Hepatocyte (in vitro differentiated cells): ENCODE measurements around the gene ENPP7. TPM values are rescaled to one million over a fixed set of nuclear protein-coding genes. Genes with fewer than 3 reads are reported as not detected.
"Not testable (repeated sequence)": the region's sequence is repeated elsewhere in the genome, so short reads cannot be mapped to it uniquely, and the experiment has no call there.

ENCODE experiments used
- DNase-seq: peaks from one replicate; pipeline ENCODE4 v3.0.0-alpha.2; 2016; ENCODE audit warnings: low spot score
- H2AFZ ChIP-seq: fragments of 200-600 bp; sonication (generic); 2 replicates; pipeline ENCODE4 v1.6.0; 2016; ENCODE audit warnings: antibody characterized with exemption, mild to moderate bottlenecking
- H3K27ac ChIP-seq: fragments of 200-600 bp; sonication (generic); 2 replicates; pipeline ENCODE4 v1.5.1; 2016; ENCODE audit warnings: mild to moderate bottlenecking
- H3K27me3 ChIP-seq: fragments of 200-600 bp; sonication (generic); 2 replicates; pipeline ENCODE4 v1.6.1; 2016
- H3K36me3 ChIP-seq: fragments of 200-600 bp; sonication (generic); replicated peaks from 2 replicates; pipeline ENCODE4 v1.5.1; 2016; ENCODE audit warnings: low read depth; ENCODE audit not compliant: insufficient read depth
- H3K4me1 ChIP-seq: fragments of 200-600 bp; sonication (generic); 2 replicates; pipeline ENCODE4 v1.5.1; 2016; ENCODE audit warnings: mild to moderate bottlenecking, moderate library complexity; ENCODE audit not compliant: insufficient read depth
- H3K4me2 ChIP-seq: fragments of 200-600 bp; sonication (generic); 2 replicates; pipeline ENCODE4 v1.6.0; 2016
- H3K4me3 ChIP-seq: fragments of 200-600 bp; sonication (generic); 2 replicates; pipeline ENCODE4 v1.5.1; 2016; ENCODE audit warnings: mild to moderate bottlenecking
- H3K79me2 ChIP-seq: fragments of 200-600 bp; sonication (generic); 2 replicates; pipeline ENCODE4 v1.6.0; 2017; ENCODE audit warnings: mild to moderate bottlenecking
- H3K9me2 ChIP-seq: fragments of 200-600 bp; sonication (generic); replicated peaks from 2 replicates; pipeline ENCODE4 v1.6.0; 2017; ENCODE audit warnings: mild to moderate bottlenecking; ENCODE audit not compliant: insufficient read depth
- H3K9me3 ChIP-seq: fragments of 200-600 bp; sonication (generic); 2 replicates; pipeline ENCODE4 v1.5.1; 2016; ENCODE audit warnings: low read depth, mild to moderate bottlenecking
- H4K20me1 ChIP-seq: fragments of 200-600 bp; sonication (generic); 2 replicates; pipeline ENCODE4 v1.6.0; 2016; ENCODE audit warnings: mild to moderate bottlenecking; ENCODE audit not compliant: insufficient read depth, poor library complexity, severe bottlenecking
- EZH2 ChIP-seq: fragments of 200-600 bp; sonication (generic); IDR thresholded peaks from 2 replicates; pipeline ENCODE4 v1.6.1; 2016; ENCODE audit warnings: antibody characterized with exemption, mild to moderate bottlenecking, borderline replicate concordance
- EZH2phosphoT487 ChIP-seq: fragments of 200-600 bp; sonication (generic); IDR thresholded peaks from one replicate; pipeline ENCODE4 v1.6.1; 2018; ENCODE audit warnings: antibody characterized with exemption, mild to moderate bottlenecking, low read depth, moderate library complexity; ENCODE audit not compliant: unreplicated experiment, severe bottlenecking
- WGBS: methylation state at CpG from one replicate; pipeline ENCODE4 v1.1.6; 2016; ENCODE audit warnings: low lambda C conversion rate; ENCODE audit errors: missing lambda C conversion rate; 5-methylcytosine and 5-hydroxymethylcytosine counted together
- polyA plus RNA-seq: library from polyadenylated mRNA; unstranded; fragments of >200 nt; fragmentation: Nextera tagmentation; extraction: Ambion mirVana; gene quantifications from 2 replicates; pipeline ENCODE4 v1.2.1, GENCODE V29; 2016
- total RNA-seq: library from RNA; depleted of rRNA; stranded (reverse); fragments of >200 nt; gene quantifications from 2 replicates; pipeline ENCODE4 v1.2.3, GENCODE V29; 2014
- TF ChIP-seq, protein P1 (sequence below): fragments of 200-600 bp; sonication (generic); IDR thresholded peaks from 2 replicates; pipeline ENCODE4 v1.5.1; 2016; ENCODE audit warnings: antibody characterized with exemption, mild to moderate bottlenecking; ENCODE audit not compliant: poor library complexity

ENPP7 gene
- total and polyA plus RNA-seq, 2 experiments from 2014 or later, result 22.2 to 30.2 TPM

DNA sequence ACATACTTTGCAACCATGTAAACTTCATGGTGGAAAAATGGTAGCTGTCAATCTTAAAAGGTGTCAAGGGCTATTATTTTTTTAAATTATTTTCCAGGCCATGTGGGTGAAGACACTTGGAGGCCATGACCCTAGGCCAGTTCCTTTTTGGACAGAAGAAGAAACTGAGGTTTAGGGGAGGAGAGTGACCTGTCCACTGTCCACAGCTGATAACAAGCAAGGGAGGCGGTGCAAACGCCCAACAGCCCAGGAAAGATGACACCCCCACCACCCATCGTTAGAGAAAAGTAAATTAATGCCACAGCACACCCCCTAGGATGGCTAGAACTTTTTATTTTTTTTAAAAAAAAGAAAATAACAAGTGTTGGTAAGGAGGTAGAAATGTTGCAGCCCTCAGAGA is 19.2 kb downstream of the ENPP7 start:
- no peak overlapping the region for H3K4me2 ChIP-seq
- 58% methylated on average over 3 of the region's 3 CpGs for WGBS
- H3K4me3 ChIP-seq, result no peak overlapping the region
- no peak overlapping the region for H2AFZ ChIP-seq
- H3K27me3 ChIP-seq, result peaks cover 43% of the 10 kb centered on the region
- no peaks in the 10 kb centered on the region for H3K9me2 ChIP-seq
- DNase-seq, result no peak
- no peak for TF ChIP-seq EZH2
- TF ChIP-seq, protein P1, sequence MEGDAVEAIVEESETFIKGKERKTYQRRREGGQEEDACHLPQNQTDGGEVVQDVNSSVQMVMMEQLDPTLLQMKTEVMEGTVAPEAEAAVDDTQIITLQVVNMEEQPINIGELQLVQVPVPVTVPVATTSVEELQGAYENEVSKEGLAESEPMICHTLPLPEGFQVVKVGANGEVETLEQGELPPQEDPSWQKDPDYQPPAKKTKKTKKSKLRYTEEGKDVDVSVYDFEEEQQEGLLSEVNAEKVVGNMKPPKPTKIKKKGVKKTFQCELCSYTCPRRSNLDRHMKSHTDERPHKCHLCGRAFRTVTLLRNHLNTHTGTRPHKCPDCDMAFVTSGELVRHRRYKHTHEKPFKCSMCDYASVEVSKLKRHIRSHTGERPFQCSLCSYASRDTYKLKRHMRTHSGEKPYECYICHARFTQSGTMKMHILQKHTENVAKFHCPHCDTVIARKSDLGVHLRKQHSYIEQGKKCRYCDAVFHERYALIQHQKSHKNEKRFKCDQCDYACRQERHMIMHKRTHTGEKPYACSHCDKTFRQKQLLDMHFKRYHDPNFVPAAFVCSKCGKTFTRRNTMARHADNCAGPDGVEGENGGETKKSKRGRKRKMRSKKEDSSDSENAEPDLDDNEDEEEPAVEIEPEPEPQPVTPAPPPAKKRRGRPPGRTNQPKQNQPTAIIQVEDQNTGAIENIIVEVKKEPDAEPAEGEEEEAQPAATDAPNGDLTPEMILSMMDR, result no peak
- TF ChIP-seq EZH2phosphoT487, result no peak
- no peak overlapping the region for H3K27ac ChIP-seq
- H3K79me2 ChIP-seq, result no peaks in the 10 kb centered on the region
- peaks cover 14% of the 10 kb centered on the region for H3K4me1 ChIP-seq
- no peaks in the 10 kb centered on the region for H4K20me1 ChIP-seq
- H3K9me3 ChIP-seq, result no peaks in the 10 kb centered on the region
- H3K36me3 ChIP-seq, result no peaks in the 10 kb centered on the region

DNA sequence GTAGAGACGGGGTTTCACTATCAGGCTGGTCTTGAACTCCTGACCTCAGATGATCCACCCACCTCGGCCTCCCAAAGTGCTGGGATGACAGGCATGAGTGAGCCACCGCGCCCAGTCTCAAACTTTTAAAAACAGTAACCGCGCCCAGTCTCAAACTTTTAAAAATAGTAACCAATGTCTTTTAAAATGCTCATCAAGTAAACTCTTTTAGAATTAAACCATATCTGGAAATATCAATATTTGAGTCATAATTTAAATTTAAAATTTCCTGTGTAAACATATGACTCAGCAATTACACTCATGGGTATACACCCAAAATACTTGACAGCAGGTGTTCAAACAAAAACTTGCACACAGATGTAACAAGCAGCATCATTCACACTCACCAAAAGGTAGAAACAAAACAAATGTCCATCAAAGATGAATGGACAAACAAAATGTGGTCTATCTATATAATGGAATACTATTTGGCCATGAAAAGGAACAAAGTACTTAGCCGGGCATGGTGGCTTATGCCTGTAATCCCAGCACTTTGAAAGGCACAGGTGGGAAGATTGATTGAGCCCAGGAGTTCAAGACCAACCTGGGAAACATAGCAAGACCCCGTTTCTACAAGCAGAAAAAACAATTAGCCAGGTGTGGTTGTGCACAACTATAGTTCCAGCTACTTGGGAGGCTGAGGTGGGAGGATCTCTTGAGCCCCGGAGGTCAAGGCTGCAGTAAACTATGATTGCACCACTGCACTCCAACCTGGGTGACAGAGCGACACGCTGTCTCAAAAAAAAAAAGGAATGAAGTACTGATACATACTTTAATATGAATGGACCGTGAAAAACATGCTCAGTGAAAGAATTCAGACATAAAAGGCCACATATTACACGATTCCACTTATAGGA is 20.2 kb downstream of the ENPP7 start:
- no peaks in the 10 kb centered on the region for H3K9me3 ChIP-seq
- H3K9me2 ChIP-seq, result no peaks in the 10 kb centered on the region
- peaks cover 14% of the 10 kb centered on the region for H3K4me1 ChIP-seq
- no peak overlapping the region for H3K4me3 ChIP-seq
- H3K79me2 ChIP-seq, result no peaks in the 10 kb centered on the region
- H3K36me3 ChIP-seq, result no peaks in the 10 kb centered on the region
- no peak overlapping the region for H3K27ac ChIP-seq
- no peak overlapping the region for H3K4me2 ChIP-seq
- WGBS, result 87% methylated on average over 13 of the region's 13 CpGs
- no peak for DNase-seq
- TF ChIP-seq, protein P1, result no peak
- TF ChIP-seq EZH2, result no peak
- no peak for TF ChIP-seq EZH2phosphoT487
- H4K20me1 ChIP-seq, result no peaks in the 10 kb centered on the region
- H2AFZ ChIP-seq, result no peak overlapping the region
- peaks cover 43% of the 10 kb centered on the region for H3K27me3 ChIP-seq

DNA sequence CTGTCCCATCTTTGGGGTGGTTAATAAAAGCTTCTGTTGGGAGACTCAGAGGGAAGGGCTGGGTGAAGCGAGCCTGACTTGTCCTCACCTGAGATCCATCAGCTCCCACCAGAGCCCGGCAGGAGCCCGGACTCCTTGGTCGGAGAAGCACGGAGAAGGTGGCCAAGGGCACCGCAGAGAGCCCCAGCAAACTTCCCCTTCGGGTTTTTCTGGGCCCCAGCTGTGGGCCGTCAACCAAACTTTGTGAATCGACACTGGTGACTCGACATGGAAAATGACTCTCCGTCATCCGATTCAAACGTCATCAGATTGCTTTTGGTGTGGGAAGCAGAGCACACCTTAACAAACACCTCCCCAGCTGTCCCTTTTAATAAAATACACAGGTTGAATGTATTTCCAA is 21.4 kb downstream of the ENPP7 start:
- Histone ChIP-seq H2AFZ (no peak overlapping the region), H3K36me3 (no peaks in the 10 kb centered on the region), H3K4me2 (no peak overlapping the region), H3K27me3 (peaks cover 33% of the 10 kb centered on the region), H4K20me1 (no peaks in the 10 kb centered on the region), H3K4me1 (peaks cover 8% of the 10 kb centered on the region), H3K4me3 (no peak overlapping the region), H3K27ac (no peak overlapping the region), H3K9me3 (no peaks in the 10 kb centered on the region), H3K79me2 (no peaks in the 10 kb centered on the region), H3K9me2 (no peaks in the 10 kb centered on the region)
- no peak for DNase-seq
- TF ChIP-seq EZH2phosphoT487 (no peak), EZH2 (no peak)
- 82% methylated on average over 13 of the region's 13 CpGs for WGBS

DNA sequence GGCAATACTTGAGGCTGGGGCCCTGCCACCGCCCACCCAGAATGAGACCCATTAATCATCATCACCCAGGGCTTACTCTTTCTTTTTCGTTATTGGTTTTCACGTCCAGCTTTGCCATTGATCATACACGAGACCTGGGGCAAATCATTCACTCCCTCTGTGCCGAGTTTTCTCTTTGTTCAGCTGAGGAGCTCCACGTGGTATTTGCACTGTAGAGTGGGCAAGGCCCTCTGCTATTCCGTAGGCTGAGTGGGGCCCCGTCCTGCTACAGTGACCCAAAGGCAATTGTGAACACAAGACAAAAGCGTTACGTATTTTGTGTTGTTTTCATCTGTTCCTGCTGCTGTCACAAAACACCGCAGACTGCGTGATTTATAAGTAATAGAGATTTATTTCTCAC is 23.6 kb downstream of the ENPP7 start:
- H4K20me1 ChIP-seq, result no peaks in the 10 kb centered on the region
- H3K79me2 ChIP-seq, result no peaks in the 10 kb centered on the region
- H2AFZ ChIP-seq, result no peak overlapping the region
- TF ChIP-seq EZH2phosphoT487 (no peak), EZH2 (no peak)
- TF ChIP-seq, protein P1, result no peak
- no peak for DNase-seq
- 79% methylated on average over 12 of the region's 12 CpGs for WGBS
- H3K4me2 ChIP-seq, result no peak overlapping the region
- peaks cover 16% of the 10 kb centered on the region for H3K27me3 ChIP-seq
- no peaks in the 10 kb centered on the region for H3K4me1 ChIP-seq
- no peaks in the 10 kb centered on the region for H3K36me3 ChIP-seq
- H3K27ac ChIP-seq, result no peak overlapping the region
- H3K9me2 ChIP-seq, result no peaks in the 10 kb centered on the region
- no peaks in the 10 kb centered on the region for H3K9me3 ChIP-seq
- no peak overlapping the region for H3K4me3 ChIP-seq

DNA sequence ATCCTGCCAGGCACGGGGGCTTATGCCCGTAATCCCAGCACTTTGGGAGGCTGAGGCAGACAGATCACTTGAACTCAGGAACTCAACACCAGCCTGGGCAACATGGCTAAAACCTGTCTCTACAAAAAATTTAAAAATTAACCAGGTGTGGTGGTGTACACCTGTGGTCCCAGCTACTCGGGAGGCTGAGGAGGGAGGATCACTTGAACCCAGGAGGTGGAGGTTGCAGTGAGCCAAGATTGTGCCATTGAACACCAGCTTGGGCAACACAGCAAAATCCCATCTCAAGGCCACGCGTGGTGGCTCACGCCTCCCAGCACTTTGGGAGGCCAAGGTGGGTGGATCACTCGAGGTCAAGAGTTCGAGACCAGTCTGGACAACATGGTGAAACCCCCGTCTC is 24.2 kb downstream of the ENPP7 start:
- H3K36me3 ChIP-seq, DNase-seq, H3K9me2 ChIP-seq, H3K79me2 ChIP-seq, H3K9me3 ChIP-seq, H2AFZ ChIP-seq, H3K27ac ChIP-seq, H3K4me1 ChIP-seq, H3K4me2 ChIP-seq, H3K4me3 ChIP-seq, H4K20me1 ChIP-seq: not testable (repeated sequence)
- 94% methylated on average over 9 of the region's 9 CpGs for WGBS
- H3K27me3 ChIP-seq, result peaks cover 11% of the 10 kb centered on the region
